Measurements from ENCODE around the gene MGAT4A. TPM values are rescaled to one million over a fixed set of nuclear protein-coding genes. Genes with fewer than 3 reads are reported as not detected.

Gene MGAT4A
- total and polyA plus RNA-seq, 2 donors: 24.4 to 42.9 TPM

DNA sequence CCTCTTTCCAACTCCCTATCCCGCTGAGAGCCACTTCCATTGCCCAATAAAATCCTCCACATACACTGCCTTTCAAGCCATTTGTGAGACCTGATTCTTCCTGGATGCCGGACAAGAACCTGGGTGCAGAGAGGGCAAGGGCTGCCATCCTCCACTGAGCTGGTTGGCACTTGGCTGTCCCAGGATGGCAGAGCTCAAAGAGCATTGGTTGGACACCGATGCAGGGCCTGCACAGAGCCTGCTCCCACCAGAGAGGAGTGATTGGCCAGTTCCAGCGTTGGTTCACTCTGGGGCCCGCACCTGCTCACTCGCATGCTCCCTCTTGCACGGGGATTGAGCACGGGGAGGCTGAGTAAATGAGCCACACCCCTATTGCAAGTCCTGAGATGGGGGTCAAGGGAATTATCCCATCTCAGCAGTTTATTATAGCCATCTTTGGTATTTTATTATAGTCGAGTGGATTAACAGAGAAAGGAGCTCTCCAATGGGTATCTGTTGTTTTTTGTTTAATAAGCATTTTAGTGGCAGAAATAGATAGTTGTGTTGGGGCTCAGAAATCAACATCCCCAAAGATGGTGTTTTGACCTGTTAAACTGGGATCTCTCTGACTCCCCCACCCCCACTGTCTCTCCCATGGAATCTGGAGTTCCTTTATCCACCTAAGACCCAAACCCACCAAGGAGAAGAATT lies 19.8 kb upstream of the MGAT4A start:
- peaks cover 0 to 8% of the 10 kb centered on the region in 2 donors for H3K4me1 ChIP-seq (ENCODE audit: control insufficient read depth in 2 of 2, insufficient read depth in 2 of 2, low read length in 2 of 2)
- H3K36me3 ChIP-seq (ENCODE audit: control insufficient read depth in 2 of 2, insufficient read depth in 2 of 2, low read length in 1 of 2): no peaks in the 10 kb centered on the region
- no peaks in the 10 kb centered on the region for H3K27me3 ChIP-seq (ENCODE audit: control insufficient read depth in 2 of 2, insufficient read depth in 1 of 2, low read length in 1 of 2)
- H3K9me3 ChIP-seq (ENCODE audit: control insufficient read depth in 2 of 2, insufficient read depth in 1 of 2, low read length in 1 of 2): no peaks in the 10 kb centered on the region
- DNase-seq (ENCODE audit: low read depth in 6 of 9, low spot score in 9 of 9): no peak
- 97% methylated on average over 9 of the region's 9 CpGs for WGBS
- no peak overlapping the region for H3K4me3 ChIP-seq (ENCODE audit: low read length in 2 of 2)
- no peak overlapping the region for H3K27ac ChIP-seq (ENCODE audit: low read depth in 1 of 2, low read length in 1 of 2)

DNA sequence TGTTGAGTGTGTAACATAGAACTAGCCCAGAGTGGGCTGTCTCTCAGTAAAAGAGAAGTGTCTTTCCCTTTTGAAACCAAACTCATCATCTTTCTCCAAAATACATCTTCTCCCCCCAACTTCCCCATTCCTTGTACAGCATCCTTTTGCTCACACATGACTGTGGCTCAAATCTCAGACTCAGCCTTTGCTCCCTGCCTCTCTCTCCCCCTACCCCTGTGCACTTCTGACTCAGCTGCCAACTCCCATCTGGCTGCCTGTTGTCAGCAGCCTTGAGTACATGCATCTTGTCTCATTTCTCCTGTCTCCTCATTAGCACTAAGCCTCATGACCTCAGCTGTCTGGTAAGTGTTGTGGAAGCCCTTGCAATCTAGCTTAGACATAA lies 18.1 kb upstream of the MGAT4A start:
- peaks cover 0 to 9% of the 10 kb centered on the region in 2 donors for H3K4me1 ChIP-seq (ENCODE audit: control insufficient read depth in 2 of 2, insufficient read depth in 2 of 2, low read length in 2 of 2)
- no peak for DNase-seq (ENCODE audit: low read depth in 6 of 9, low spot score in 9 of 9)
- H3K9me3 ChIP-seq (ENCODE audit: control insufficient read depth in 2 of 2, insufficient read depth in 1 of 2, low read length in 1 of 2): no peaks in the 10 kb centered on the region
- no peak overlapping the region for H3K27ac ChIP-seq (ENCODE audit: low read depth in 1 of 2, low read length in 1 of 2)
- no peak overlapping the region for H3K4me3 ChIP-seq (ENCODE audit: low read length in 2 of 2)
- no peaks in the 10 kb centered on the region for H3K27me3 ChIP-seq (ENCODE audit: control insufficient read depth in 2 of 2, insufficient read depth in 1 of 2, low read length in 1 of 2)
- no peaks in the 10 kb centered on the region for H3K36me3 ChIP-seq (ENCODE audit: control insufficient read depth in 2 of 2, insufficient read depth in 2 of 2, low read length in 1 of 2)

DNA sequence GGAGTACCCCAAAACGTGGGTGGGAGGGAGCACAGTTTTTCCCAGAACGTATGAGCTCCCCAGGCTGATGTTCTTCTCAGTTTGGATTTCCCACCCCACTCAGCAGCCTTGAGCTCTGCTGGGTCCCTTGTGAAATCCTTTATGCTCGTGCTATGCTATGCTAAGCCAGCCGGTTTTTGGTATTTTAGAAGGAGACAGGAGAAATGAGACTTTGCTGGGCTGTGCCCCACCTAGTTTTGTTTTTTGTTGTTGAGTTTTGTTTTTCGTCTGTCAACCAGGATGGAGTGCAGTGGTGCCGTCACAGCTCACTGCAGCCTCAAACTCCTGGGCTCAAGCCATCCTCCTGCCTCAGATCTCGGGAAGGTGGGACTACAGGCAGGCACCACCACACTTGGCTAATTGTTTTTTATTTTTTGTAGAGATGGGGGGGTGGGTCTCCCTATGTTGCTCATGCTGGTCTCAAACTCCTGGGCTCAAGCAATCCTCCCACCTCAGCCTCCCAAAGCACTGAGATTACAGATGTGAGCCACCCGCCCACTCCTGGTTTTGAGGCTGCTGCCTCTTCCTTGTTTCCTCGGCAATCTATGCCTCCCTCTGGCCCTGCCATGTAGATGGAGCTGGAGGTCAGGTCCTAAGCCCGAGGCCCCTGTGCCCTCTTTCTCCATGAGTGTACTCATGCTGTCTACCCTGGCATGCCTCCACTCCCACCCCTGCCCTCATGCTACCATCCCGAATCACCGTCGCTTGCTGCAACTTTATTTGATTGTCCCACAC lies 17.5 kb upstream of the MGAT4A start:
- no peaks in the 10 kb centered on the region for H3K9me3 ChIP-seq (ENCODE audit: control insufficient read depth in 2 of 2, insufficient read depth in 1 of 2, low read length in 1 of 2)
- no peaks in the 10 kb centered on the region for H3K36me3 ChIP-seq (ENCODE audit: control insufficient read depth in 2 of 2, insufficient read depth in 2 of 2, low read length in 1 of 2)
- no peak for DNase-seq (ENCODE audit: low read depth in 6 of 9, low spot score in 9 of 9)
- no peaks in the 10 kb centered on the region for H3K27me3 ChIP-seq (ENCODE audit: control insufficient read depth in 2 of 2, insufficient read depth in 1 of 2, low read length in 1 of 2)
- 88% methylated on average over 13 of the region's 13 CpGs for WGBS
- peaks cover 0 to 10% of the 10 kb centered on the region in 2 donors for H3K4me1 ChIP-seq (ENCODE audit: control insufficient read depth in 2 of 2, insufficient read depth in 2 of 2, low read length in 2 of 2)
- H3K4me3 ChIP-seq (ENCODE audit: low read length in 2 of 2): no peak overlapping the region
- H3K27ac ChIP-seq (ENCODE audit: low read depth in 1 of 2, low read length in 1 of 2): peak overlapping the region in 1 of 2 donors; percentile 36

DNA sequence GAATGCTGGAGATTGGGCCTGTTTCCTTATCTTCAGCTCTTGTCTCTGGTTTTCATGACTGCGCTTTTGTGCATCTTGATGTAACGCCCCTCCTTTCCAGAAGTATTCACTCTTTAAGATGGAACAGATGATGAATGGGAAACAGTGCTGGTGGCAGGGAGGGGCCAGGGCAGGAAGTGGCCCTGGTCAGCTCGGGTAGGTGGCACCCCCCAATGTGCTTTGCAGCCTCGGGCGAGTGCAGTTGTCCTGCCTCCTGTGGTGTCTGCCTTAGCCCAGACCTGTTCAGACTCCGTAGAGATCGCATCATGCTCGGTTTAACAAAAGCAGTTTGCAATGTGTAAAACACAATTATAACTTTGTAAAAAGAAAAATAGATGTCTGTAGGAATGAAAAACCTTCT lies 17.0 kb upstream of the MGAT4A start:
- no peak overlapping the region for H3K4me3 ChIP-seq (ENCODE audit: low read length in 2 of 2)
- H3K4me1 ChIP-seq (ENCODE audit: control insufficient read depth in 2 of 2, insufficient read depth in 2 of 2, low read length in 2 of 2): peaks cover 0 to 10% of the 10 kb centered on the region in 2 donors
- WGBS: 79% methylated on average over 8 of the region's 8 CpGs
- H3K9me3 ChIP-seq (ENCODE audit: control insufficient read depth in 2 of 2, insufficient read depth in 1 of 2, low read length in 1 of 2): no peaks in the 10 kb centered on the region
- H3K36me3 ChIP-seq (ENCODE audit: control insufficient read depth in 2 of 2, insufficient read depth in 2 of 2, low read length in 1 of 2): no peaks in the 10 kb centered on the region
- no peaks in the 10 kb centered on the region for H3K27me3 ChIP-seq (ENCODE audit: control insufficient read depth in 2 of 2, insufficient read depth in 1 of 2, low read length in 1 of 2)
- no peak overlapping the region for H3K27ac ChIP-seq (ENCODE audit: low read depth in 1 of 2, low read length in 1 of 2)
- no peak for DNase-seq (ENCODE audit: low read depth in 6 of 9, low spot score in 9 of 9)

DNA sequence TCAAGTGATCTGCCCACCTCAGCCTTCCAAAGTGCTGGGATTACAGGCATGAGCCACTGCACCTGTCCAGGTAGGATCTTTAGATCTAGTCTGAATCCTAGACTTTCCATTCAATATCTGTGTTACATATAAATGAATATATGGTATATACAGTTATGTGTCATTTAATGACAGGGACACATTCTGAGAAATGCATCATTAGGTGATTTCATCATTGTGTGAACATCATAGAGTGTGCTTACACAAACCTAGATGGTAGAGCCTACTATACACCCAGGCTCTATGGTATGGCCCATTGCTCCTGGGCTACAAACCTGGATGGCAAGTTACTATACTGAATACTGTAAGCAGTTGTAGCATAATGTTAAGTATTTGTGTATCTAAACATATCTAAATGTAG lies 15.5 kb upstream of the MGAT4A start:
- H3K9me3 ChIP-seq (ENCODE audit: control insufficient read depth in 2 of 2, insufficient read depth in 1 of 2, low read length in 1 of 2): no peaks in the 10 kb centered on the region

DNA sequence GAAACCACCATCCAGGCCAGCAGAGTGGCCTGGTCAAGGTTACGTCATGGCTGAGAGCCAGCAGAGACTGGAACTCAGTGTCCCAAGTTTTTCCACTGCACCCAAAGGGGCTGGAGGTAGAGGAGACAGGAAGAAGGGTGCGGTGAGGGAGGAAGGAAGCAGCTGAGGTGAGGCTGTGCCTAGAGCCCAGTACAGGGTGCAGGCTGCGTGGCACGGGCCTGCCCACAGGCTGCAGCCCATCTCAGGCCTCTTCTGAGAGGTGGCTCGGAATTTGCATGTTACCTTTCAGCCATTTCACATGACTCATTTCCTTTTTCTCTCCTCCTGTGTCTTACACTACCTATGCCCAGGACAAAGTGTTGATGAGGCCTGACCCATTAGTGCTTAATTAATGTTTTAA lies 13.7 kb upstream of the MGAT4A start:
- H3K9me3 ChIP-seq (ENCODE audit: control insufficient read depth in 2 of 2, insufficient read depth in 1 of 2, low read length in 1 of 2): no peaks in the 10 kb centered on the region
- 95% methylated on average over 5 of the region's 5 CpGs for WGBS
- no peaks in the 10 kb centered on the region for H3K27me3 ChIP-seq (ENCODE audit: control insufficient read depth in 2 of 2, insufficient read depth in 1 of 2, low read length in 1 of 2)
- H3K27ac ChIP-seq (ENCODE audit: low read depth in 1 of 2, low read length in 1 of 2): no peak overlapping the region
- no peaks in the 10 kb centered on the region for H3K36me3 ChIP-seq (ENCODE audit: control insufficient read depth in 2 of 2, insufficient read depth in 2 of 2, low read length in 1 of 2)
- peaks cover 0 to 10% of the 10 kb centered on the region in 2 donors for H3K4me1 ChIP-seq (ENCODE audit: control insufficient read depth in 2 of 2, insufficient read depth in 2 of 2, low read length in 2 of 2)
- DNase-seq (ENCODE audit: low read depth in 6 of 9, low spot score in 9 of 9): no peak
- H3K4me3 ChIP-seq (ENCODE audit: low read length in 2 of 2): no peak overlapping the region

More for the DNA sequence above, 15.5 kb upstream of the MGAT4A start:
- no peaks in the 10 kb centered on the region for H3K27me3 ChIP-seq (ENCODE audit: control insufficient read depth in 2 of 2, insufficient read depth in 1 of 2, low read length in 1 of 2)
- peaks cover 0 to 10% of the 10 kb centered on the region in 2 donors for H3K4me1 ChIP-seq (ENCODE audit: control insufficient read depth in 2 of 2, insufficient read depth in 2 of 2, low read length in 2 of 2)
- no peak for DNase-seq (ENCODE audit: low read depth in 6 of 9, low spot score in 9 of 9)
- H3K4me3 ChIP-seq (ENCODE audit: low read length in 2 of 2): no peak overlapping the region
- H3K36me3 ChIP-seq (ENCODE audit: control insufficient read depth in 2 of 2, insufficient read depth in 2 of 2, low read length in 1 of 2): no peaks in the 10 kb centered on the region
- no peak overlapping the region for H3K27ac ChIP-seq (ENCODE audit: low read depth in 1 of 2, low read length in 1 of 2)

DNA sequence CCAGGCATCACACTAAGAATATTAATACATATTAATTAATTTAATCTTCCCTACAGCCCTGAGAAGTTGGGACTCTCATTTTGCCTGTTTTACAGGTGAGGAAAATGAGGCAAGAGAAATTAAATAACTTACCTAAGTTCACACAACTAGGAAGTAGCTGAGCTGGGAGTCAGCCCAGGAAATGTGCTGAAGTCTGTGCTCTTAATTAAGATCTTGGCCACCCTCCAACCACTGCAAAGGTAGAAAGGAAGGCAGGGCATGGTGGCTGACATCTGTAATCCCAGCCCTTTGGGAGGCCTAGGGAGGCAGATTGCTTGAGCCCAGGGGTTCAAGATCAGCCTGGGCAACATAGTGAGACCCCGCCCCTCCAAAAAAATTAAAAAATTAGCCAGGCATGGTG lies 12.9 kb upstream of the MGAT4A start:
- Histone ChIP-seq H3K27ac (ENCODE audit: low read depth in 1 of 2, low read length in 1 of 2) (no peak overlapping the region), H3K36me3 (ENCODE audit: control insufficient read depth in 2 of 2, insufficient read depth in 2 of 2, low read length in 1 of 2) (no peaks in the 10 kb centered on the region), H3K4me1 (ENCODE audit: control insufficient read depth in 2 of 2, insufficient read depth in 2 of 2, low read length in 2 of 2) (peaks cover 0 to 10% of the 10 kb centered on the region in 2 donors), H3K27me3 (ENCODE audit: control insufficient read depth in 2 of 2, insufficient read depth in 1 of 2, low read length in 1 of 2) (no peaks in the 10 kb centered on the region), H3K4me3 (ENCODE audit: low read length in 2 of 2) (no peak overlapping the region), H3K9me3 (ENCODE audit: control insufficient read depth in 2 of 2, insufficient read depth in 1 of 2, low read length in 1 of 2) (no peaks in the 10 kb centered on the region)
- no peak for DNase-seq (ENCODE audit: low read depth in 6 of 9, low spot score in 9 of 9)
- WGBS: 96% methylated on average over 1 of the region's 1 CpG

DNA sequence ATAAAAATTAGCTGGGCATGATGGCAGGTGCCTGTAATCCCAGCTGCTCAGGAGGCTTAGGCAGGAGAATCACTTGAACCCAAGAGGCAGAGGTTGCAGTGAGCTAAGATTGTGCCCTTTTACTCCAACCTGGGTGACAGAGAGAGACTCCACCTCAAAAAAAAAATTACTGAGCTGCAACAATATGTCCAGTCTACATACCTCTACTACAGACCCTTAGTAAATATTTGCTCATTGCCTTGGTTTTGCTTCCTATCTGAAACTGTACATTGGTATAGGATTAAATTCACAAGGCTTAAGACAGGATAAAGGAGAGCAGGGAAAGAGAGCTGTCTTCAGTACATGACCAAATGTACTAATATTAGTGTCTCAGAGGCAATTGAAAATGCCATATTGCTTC lies 8.1 kb upstream of the MGAT4A start:
- Histone ChIP-seq H3K4me1 (ENCODE audit: control insufficient read depth in 2 of 2, insufficient read depth in 2 of 2, low read length in 2 of 2) (peaks cover 9 to 41% of the 10 kb centered on the region in 2 donors), H3K36me3 (ENCODE audit: control insufficient read depth in 2 of 2, insufficient read depth in 2 of 2, low read length in 1 of 2) (no peaks in the 10 kb centered on the region), H3K27ac (ENCODE audit: low read depth in 1 of 2, low read length in 1 of 2) (no peak overlapping the region), H3K9me3 (ENCODE audit: control insufficient read depth in 2 of 2, insufficient read depth in 1 of 2, low read length in 1 of 2) (no peaks in the 10 kb centered on the region), H3K4me3 (ENCODE audit: low read length in 2 of 2) (no peak overlapping the region), H3K27me3 (ENCODE audit: control insufficient read depth in 2 of 2, insufficient read depth in 1 of 2, low read length in 1 of 2) (no peaks in the 10 kb centered on the region)
- DNase-seq (ENCODE audit: low read depth in 6 of 9, low spot score in 9 of 9): no peak

DNA sequence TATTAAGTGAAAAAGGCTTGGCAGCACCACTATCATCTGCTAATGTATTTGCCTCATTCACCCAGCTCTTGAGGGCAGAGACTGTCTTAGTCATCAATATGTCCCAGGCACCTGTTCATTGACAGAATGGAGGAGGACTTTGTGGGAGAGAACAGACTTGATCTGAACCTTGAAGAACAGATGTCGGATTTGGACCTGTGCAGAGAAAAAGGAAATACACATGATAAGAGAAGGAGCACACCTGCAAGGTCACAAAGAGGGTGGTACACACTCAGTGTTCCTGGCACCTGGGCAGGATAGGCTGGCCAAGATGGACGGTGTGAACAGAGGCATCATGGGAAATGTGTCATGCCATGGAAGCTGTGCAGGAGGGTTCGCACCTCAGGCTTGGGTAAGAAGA lies 7.4 kb upstream of the MGAT4A start:
- Histone ChIP-seq H3K27me3 (ENCODE audit: control insufficient read depth in 2 of 2, insufficient read depth in 1 of 2, low read length in 1 of 2) (no peaks in the 10 kb centered on the region), H3K4me1 (ENCODE audit: control insufficient read depth in 2 of 2, insufficient read depth in 2 of 2, low read length in 2 of 2) (peaks cover 9 to 47% of the 10 kb centered on the region in 2 donors), H3K27ac (ENCODE audit: low read depth in 1 of 2, low read length in 1 of 2) (peak overlapping the region in 1 of 2 donors; percentile 34), H3K36me3 (ENCODE audit: control insufficient read depth in 2 of 2, insufficient read depth in 2 of 2, low read length in 1 of 2) (no peaks in the 10 kb centered on the region), H3K4me3 (ENCODE audit: low read length in 2 of 2) (no peak overlapping the region), H3K9me3 (ENCODE audit: control insufficient read depth in 2 of 2, insufficient read depth in 1 of 2, low read length in 1 of 2) (no peaks in the 10 kb centered on the region)
- 80% methylated on average over 3 of the region's 3 CpGs for WGBS
- peak in 1 of 9 donors; percentile 51 for DNase-seq (ENCODE audit: low read depth in 6 of 9, low spot score in 9 of 9)

Measured in thymus (tissue), 11 donors.